Thoracic aorta (tissue), 2 donors: Measurements from ENCODE around the gene PAX1. TPM values are rescaled to one million over a fixed set of nuclear protein-coding genes. Genes with fewer than 3 reads are reported as not detected.

Experiments
- ATAC-seq: fragments of 150-250 bp; one replicate; pipeline ENCODE4 v1.8.0; 2017; ENCODE audit warnings: low read depth; ENCODE audit not compliant: insufficient number of reproducible peaks, low FRiP score
- DNase-seq: peaks from one replicate; pipeline ENCODE4 v3.0.0-alpha.2; 2020; ENCODE audit warnings: low spot score
- H3K27ac ChIP-seq, 2 donors: fragments of 200-600 bp; sonication (generic); 1 replicate in 1 of 2; 2 replicates in 1 of 2; pipeline ENCODE4 v1.5.1; 2016; ENCODE audit warnings: mild to moderate bottlenecking in 2 of 2, moderate library complexity in 2 of 2
- H3K27me3 ChIP-seq: fragments of 200-600 bp; sonication (generic); replicated peaks from 2 replicates; pipeline ENCODE4 v1.6.0; 2016; ENCODE audit warnings: mild to moderate bottlenecking; ENCODE audit not compliant: insufficient read depth
- H3K36me3 ChIP-seq: fragments of 200-600 bp; sonication (generic); one replicate; pipeline ENCODE4 v1.5.1; 2016
- H3K4me1 ChIP-seq, 2 donors: fragments of 200-600 bp; sonication (generic); 1 replicate in 1 of 2; 2 replicates in 1 of 2; pipeline versions ENCODE4 v1.5.1 to v1.6.0; 2016; ENCODE audit warnings: low read depth in 2 of 2, mild to moderate bottlenecking in 1 of 2; ENCODE audit not compliant: control insufficient read depth in 1 of 2
- H3K4me3 ChIP-seq: fragments of 200-600 bp; sonication (generic); 2 replicates; pipeline ENCODE4 v1.5.1; 2016; ENCODE audit warnings: mild to moderate bottlenecking
- H3K9me3 ChIP-seq: fragments of 200-600 bp; sonication (generic); 2 replicates; pipeline ENCODE4 v1.5.1; 2016
- CTCF ChIP-seq: fragments of 200-600 bp; sonication (generic); IDR thresholded peaks from one replicate; pipeline ENCODE4 v1.5.1; 2019; ENCODE audit warnings: antibody characterized with exemption
- total RNA-seq, 2 donors: library from RNA; depleted of rRNA; stranded (reverse); fragments of >200 nt; gene quantifications; one replicate each; pipeline versions ENCODE4 v1.1.0 to v1.2.3, GENCODE V29; 2016

PAX1 gene
- total RNA-seq, 2 donors from 2014 or later, result not detected

GRCh38 chr20:21739682-21740081, 34.2 kb downstream of the PAX1 start:
- DNase-seq, result no peak
- ATAC-seq, result no peak

GRCh38 chr20:21741266-21741665, 35.8 kb downstream of the PAX1 start:
- DNase-seq (no peak), ATAC-seq (no peak)
- Histone ChIP-seq H3K27ac (no peak overlapping the region), H3K4me3 (no peak overlapping the region), H3K9me3 (no peaks in the 10 kb centered on the region), H3K4me1 (no peaks in the 10 kb centered on the region), H3K27me3 (no peaks in the 10 kb centered on the region), H3K36me3 (no peaks in the 10 kb centered on the region)
- TF ChIP-seq CTCF, result no peak

More at GRCh38 chr20:21739682-21740081, 34.2 kb downstream of the PAX1 start:
- Histone ChIP-seq H3K27ac (no peak overlapping the region), H3K4me1 (no peaks in the 10 kb centered on the region), H3K9me3 (no peaks in the 10 kb centered on the region), H3K4me3 (no peak overlapping the region), H3K36me3 (no peaks in the 10 kb centered on the region), H3K27me3 (no peaks in the 10 kb centered on the region)
- TF ChIP-seq CTCF, result no peak

GRCh38 chr20:21762646-21763045, 57.2 kb downstream of the PAX1 start:
- Histone ChIP-seq H3K4me3 (no peak overlapping the region), H3K36me3 (no peaks in the 10 kb centered on the region), H3K4me1 (no peaks in the 10 kb centered on the region), H3K27ac (no peak overlapping the region), H3K9me3 (no peaks in the 10 kb centered on the region), H3K27me3 (no peaks in the 10 kb centered on the region)
- DNase-seq (no peak), ATAC-seq (no peak)
- TF ChIP-seq CTCF, result no peak

GRCh38 chr20:21767200-21767738, 61.8 kb downstream of the PAX1 start:
- Histone ChIP-seq H3K27me3 (no peaks in the 10 kb centered on the region), H3K4me3 (no peak overlapping the region), H3K27ac (no peak overlapping the region), H3K4me1 (no peaks in the 10 kb centered on the region), H3K36me3 (no peaks in the 10 kb centered on the region), H3K9me3 (no peaks in the 10 kb centered on the region)
- ATAC-seq (no peak), DNase-seq (no peak)
- TF ChIP-seq CTCF, result no peak

GRCh38 chr20:21767739-21768223, 62.3 kb downstream of the PAX1 start:
- Histone ChIP-seq H3K4me1 (no peaks in the 10 kb centered on the region), H3K27me3 (no peaks in the 10 kb centered on the region), H3K27ac (no peak overlapping the region), H3K9me3 (no peaks in the 10 kb centered on the region), H3K36me3 (no peaks in the 10 kb centered on the region), H3K4me3 (no peak overlapping the region)
- ATAC-seq (no peak), DNase-seq (no peak)
- TF ChIP-seq CTCF, result no peak

Other genes starting within 250 kb of the PAX1 start
- gene NKX2-2, start 191.6 kb upstream of the PAX1 start, total RNA-seq, result under 1 TPM in 1 of 2 donors, not detected in 1; 0.35 TPM